Activated CD8-positive, alpha-beta memory T cell treated with anti-CD3 and anti-CD28 coated beads for 1 hour (primary cell): ENCODE data around the gene ARHGAP9.
A peak's percentile ranks its signal among the peaks of the same experiment; 100 is the strongest.

Source experiments
- DNase-seq, 2 donors: peaks; one replicate each; pipeline ENCODE4 v3.0.0-alpha.2; 2020; ENCODE audit warnings: low read depth in 1 of 2; ENCODE audit errors: extremely low read depth in 1 of 2

Gene ARHGAP9

GRCh38 chr12:57479376-57480115 is at the start of gene ARHGAP9:
Gene ARHGAP9, minus strand, starts transcription at chr12:57479866. Its CDS starts 460 bp downstream, at chr12:57479406.
- no peak for DNase-seq

DNA sequence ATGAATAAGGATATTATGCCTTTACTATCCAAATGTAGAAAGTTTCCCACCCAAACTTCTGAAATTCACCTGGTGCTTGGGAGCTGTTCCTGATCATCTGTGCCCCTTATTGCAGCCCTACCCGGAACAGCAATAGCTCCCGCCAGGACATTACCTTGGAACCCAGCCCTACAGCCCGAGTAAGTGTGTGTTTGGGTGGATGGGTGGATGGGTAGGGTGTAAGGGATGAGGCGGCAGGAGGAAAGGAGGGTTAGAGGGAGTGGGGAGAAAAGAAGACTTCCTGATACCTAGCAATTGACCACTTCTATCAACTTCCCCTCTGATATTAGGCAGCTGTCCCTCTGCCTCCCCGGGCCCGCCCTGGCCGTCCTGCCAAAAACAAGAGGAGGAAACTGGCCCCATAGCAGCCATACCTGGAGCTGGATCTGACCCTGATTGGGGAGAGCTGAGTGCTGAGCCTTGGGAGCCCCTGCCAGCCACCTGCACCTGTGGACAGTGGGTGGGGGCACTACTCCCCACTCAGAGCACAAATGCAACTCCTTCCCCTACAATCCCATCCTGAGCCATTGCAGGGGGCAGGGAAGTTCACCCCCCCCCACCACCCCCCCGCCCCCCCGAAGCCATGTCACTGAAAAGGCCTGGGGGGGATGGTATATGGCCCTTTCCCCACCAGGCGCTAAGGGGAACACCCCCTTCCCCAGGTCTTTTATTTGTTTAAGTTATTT is 49.3 kb upstream of the ARHGAP9 start:
- no peak for DNase-seq

GRCh38 chr12:57528176-57528575 is 48.5 kb upstream of the ARHGAP9 start:
- DNase-seq, result no peak

DNA sequence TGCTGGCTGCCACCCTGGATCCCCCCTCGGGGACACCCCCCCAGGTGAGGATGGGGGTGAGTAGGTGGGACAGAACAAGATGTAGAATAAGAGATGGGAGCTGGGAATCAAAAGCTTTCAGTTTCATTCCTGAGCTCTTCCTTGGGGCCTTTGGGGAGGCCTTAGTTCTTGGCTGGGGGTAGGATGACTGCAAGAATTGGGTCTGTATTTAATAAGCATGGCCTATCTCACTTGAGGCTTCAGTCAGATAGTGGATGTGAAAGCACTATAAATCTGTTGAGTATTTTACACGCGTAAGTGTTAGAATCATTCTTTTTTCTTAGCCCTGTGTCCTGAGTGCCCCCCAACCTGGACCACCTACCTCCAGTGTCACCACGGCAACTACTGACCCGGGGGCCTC is 47.5 kb upstream of the ARHGAP9 start:
- DNase-seq, result no peak

DNA sequence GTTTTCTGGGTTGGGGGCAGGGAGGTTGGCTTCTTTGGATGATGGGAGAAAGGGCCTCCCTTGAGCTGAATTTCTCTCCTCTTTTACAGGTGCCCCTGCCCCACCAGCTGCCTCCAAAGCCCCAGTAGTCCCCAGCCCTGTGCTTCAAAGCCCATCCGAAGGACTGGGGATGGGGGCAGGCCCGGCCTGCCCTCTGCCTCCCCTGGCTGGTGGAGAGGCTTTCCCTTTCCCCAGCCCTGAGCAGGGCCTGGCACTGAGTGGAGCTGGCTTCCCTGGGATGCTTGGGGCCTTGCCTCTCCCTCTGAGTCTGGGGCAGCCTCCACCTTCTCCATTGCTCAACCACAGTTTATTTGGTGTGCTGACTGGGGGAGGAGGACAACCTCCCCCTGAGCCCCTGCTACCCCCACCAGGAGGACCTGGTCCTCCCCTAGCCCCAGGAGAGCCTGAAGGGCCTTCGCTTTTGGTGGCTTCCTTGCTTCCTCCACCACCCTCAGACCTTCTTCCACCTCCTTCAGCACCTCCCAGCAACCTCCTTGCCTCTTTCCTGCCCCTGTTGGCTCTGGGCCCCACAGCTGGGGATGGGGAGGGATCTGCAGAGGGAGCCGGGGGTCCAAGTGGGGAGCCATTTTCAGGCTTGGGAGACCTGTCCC is 46.9 kb upstream of the ARHGAP9 start:
- no peak for DNase-seq

GRCh38 chr12:57525615-57526383 is 46.1 kb upstream of the ARHGAP9 start:
- DNase-seq, result no peak

- DNase-seq, result no peak
Observed at GRCh38 chr12:57524814-57525614, 45.3 kb upstream of the ARHGAP9 start.

GRCh38 chr12:57523706-57524614 is 44.3 kb upstream of the ARHGAP9 start:
- DNase-seq, result no peak

DNA sequence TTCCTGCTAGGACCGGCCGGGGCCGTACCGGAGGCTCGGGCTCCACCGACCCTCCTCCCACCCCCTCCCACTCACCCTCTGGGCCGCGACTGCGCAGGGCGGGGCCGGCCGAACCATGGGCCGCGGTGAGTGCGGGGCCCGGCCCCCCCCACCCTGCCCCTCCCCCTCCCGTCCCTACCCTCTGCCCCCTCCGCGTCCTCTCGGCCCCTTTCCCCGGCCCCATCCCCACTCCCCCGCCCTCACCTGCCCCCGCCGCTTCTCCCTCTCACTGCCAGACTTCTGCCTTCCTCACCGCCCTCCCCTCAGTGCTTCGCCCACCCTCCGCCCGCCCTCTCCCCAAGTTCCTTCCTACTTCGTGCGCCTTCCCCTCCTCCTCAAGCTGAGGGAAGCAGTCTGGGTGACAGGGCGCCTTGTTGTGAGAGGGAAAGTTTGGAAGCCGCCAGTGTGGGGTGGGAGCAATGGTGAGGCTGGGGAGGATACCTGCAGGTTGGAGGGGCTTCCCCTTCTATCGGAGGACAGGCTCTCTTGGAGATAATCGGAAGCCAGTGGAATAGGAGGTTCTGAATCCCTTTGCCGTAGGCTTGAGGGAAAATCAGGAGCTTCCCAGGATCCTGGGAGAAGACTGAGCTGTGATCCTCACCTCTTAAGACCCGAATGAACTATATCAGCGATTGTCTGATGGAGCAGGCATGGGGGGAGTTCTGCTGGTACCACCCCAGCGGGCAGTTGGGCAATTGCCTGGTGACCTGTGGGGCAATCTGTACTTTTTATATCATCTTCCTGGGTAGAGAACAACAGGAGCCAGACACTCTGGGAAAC is 43.4 kb upstream of the ARHGAP9 start:
- DNase-seq, result peak in 1 of 2 donors; percentile 28

DNA sequence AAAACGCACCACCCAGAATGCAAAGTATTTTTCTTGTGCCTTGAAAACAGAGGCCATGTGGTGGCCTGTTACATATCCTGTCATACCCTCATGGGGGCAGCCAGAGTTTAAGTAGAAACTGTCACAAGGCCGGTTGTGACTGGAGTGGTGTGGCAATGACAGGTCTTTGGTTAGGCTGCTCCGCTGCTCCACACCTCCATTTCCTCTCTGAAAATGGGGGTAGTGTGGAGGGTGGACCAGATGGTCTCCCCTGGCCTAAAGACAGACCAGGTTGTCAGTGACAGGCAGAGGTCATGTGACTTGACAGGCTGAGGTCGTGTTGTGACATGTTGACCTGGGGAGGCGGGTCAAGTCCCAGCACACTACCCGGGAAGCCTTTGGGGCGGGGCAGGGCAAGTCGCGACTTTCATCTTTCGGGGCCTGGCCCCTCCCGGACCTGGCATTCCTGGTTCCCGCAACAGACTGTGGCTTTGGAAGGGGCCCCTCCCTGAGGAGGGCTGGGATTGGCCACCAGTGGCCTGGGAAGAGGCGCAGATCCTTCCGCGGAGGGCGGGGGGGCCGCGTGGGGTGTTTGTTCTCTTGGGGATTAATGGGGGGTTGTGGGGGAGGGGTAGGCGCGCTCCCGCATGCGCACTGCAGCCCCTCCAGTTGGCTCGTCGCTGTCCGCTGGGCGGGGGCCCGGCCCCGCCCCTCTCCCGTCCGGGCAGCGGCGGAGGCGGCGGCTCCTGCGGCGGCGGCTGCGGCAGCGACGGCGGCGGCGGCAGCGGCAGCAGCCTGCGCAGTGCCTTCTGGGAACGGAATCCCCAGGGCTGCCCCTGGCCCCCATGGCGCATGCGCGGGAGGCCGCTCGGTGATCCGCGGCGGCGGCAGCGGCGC is 42.6 kb upstream of the ARHGAP9 start, which contains the start of gene MBD6:
TSS of gene MBD6 (plus strand) at position 814 of the 876 bp plus-strand sequence. CDS start 1,480 bp downstream, outside the sequence.
- DNase-seq, result peak; percentile 68 to 85

DNA sequence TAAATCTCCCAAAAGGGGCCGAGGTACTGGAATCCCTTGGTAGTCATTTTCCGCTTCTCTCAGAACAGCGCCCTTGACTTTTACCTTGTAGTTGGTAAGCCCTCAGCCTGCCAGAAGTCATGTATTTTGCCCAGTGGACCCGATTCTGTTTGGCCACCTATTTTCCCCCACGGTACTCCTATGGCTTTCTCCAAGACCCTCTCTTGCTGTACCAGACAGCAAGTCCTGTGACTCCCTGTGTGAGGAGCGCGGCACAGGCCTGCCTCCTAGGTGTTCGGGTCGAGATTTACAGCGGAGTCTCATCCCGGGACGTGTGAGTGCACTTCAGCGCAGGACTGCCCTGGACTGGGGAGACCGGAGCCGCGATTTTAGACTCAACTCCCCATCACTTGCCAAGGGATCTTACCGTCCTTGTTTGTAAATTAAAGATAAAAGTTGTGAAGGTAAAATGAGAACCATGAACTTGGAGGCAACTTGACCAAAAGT is 41.9 kb upstream of the ARHGAP9 start:
- DNase-seq, result no peak

GRCh38 chr12:57520053-57520818 is 40.6 kb upstream of the ARHGAP9 start, which contains the start of gene DDIT3:
Gene DDIT3, minus strand, starts transcription at chr12:57520514. Its CDS starts 3,108 bp downstream, at chr12:57517406.
- peak; percentile 99 for DNase-seq

DNA sequence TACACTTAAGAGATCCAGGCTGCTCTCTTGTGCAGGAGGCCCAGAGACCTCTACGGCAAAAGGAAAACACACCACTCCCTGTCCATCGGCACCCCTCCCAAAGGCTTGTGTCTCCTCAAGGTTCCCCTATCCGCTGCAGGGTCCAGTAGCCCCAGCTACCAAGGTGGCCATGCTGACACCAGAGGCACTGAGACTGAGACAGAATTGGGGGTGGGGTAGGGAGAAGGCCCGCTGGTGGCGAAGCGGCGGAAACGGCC is 40.1 kb upstream of the ARHGAP9 start:
- DNase-seq, result no peak

GRCh38 chr12:57518920-57519795 is 39.5 kb upstream of the ARHGAP9 start:
- no peak for DNase-seq

DNA sequence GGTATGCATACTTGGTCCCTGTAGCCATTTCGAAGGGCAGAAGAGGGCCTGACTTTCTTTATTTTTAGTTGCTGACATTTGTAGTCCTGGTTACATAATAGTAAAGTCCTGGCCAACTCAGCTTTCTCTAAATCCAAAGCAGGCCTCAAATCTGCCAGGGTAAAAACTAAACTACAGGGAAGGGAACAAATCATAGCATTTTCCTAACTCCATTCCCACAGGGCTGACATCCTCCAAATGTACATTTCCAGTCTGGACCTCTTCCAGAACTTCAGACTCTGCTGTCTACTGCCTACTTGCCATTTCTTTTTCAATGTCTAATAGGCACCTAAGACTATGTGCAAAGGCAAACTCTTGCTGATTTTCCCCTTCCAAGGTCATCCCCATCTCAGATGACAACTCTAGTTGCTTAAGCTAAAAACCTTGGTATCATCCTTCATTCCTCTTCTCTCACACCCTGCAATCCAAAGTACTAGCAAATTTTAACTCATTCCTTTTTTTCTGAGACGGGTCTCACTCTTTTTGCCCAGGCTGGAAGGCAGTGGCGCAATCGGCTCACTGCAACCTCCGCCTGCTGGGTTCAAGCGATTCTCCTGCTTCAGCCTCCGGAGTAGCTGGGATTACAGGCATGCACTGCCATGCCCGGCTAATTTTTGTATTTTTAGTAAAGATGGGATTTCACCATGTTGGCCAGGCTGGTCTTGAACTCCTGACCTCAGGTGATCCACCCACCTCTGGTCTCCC is 38.7 kb upstream of the ARHGAP9 start:
- no peak for DNase-seq
